Trophoblast cell (in vitro differentiated cells and primary cell): Measurements from ENCODE around the gene RNF183.

Experiments
- DNase-seq, 2 donors: peaks; one replicate each; pipeline ENCODE4 v3.0.0-alpha.2; 2016
- H2AFZ ChIP-seq: 2 replicates; pipeline ENCODE4 v1.6.1; 2013; ENCODE audit warnings: low read length, moderate library complexity, mild to moderate bottlenecking; ENCODE audit not compliant: insufficient read depth, poor library complexity
- H2AK5ac ChIP-seq: 2 replicates; pipeline ENCODE4 v1.6.1; 2013; ENCODE audit warnings: mild to moderate bottlenecking, low read length
- H2BK120ac ChIP-seq: 2 replicates; pipeline ENCODE4 v1.6.1; 2013; ENCODE audit warnings: low read length, mild to moderate bottlenecking, moderate library complexity; ENCODE audit not compliant: insufficient read depth, poor library complexity
- H2BK12ac ChIP-seq: 2 replicates; pipeline ENCODE4 v1.6.1; 2013; ENCODE audit warnings: mild to moderate bottlenecking, low read length, moderate library complexity
- H2BK5ac ChIP-seq: 2 replicates; pipeline ENCODE4 v1.6.1; 2013; ENCODE audit warnings: low read length, low read depth, moderate library complexity, mild to moderate bottlenecking; ENCODE audit not compliant: poor library complexity
- H3K14ac ChIP-seq: 2 replicates; pipeline ENCODE4 v1.6.1; 2013; ENCODE audit warnings: mild to moderate bottlenecking, low read length
- H3K18ac ChIP-seq: 2 replicates; pipeline ENCODE4 v1.6.1; 2013; ENCODE audit warnings: mild to moderate bottlenecking, low read length
- H3K23ac ChIP-seq: 2 replicates; pipeline ENCODE4 v1.6.1; 2013; ENCODE audit warnings: low read length
- H3K27ac ChIP-seq: 2 replicates; pipeline ENCODE4 v1.5.1; 2013; ENCODE audit warnings: low read depth, mild to moderate bottlenecking, inconsistent platforms, low read length, moderate library complexity
- H3K27me3 ChIP-seq: 2 replicates; pipeline ENCODE4 v1.6.1; 2013; ENCODE audit warnings: inconsistent platforms, mild to moderate bottlenecking, low read length, moderate library complexity; ENCODE audit not compliant: insufficient read depth
- H3K36me3 ChIP-seq, 2 experiments: 1 replicate in 1 of 2; 2 replicates in 1 of 2; pipeline ENCODE4 v1.6.1; 2013; ENCODE audit warnings: low read length in 2 of 2, mild to moderate bottlenecking in 2 of 2, moderate library complexity in 1 of 2; ENCODE audit not compliant: insufficient read depth in 2 of 2, control insufficient read depth in 1 of 2
- H3K4ac ChIP-seq: 2 replicates; pipeline ENCODE4 v1.6.1; 2013; ENCODE audit warnings: low read depth, mild to moderate bottlenecking, low read length, moderate library complexity
- H3K4me1 ChIP-seq, 2 experiments: 1 replicate in 1 of 2; 2 replicates in 1 of 2; pipeline ENCODE4 v1.6.1; 2013; ENCODE audit warnings: low read length in 2 of 2, mild to moderate bottlenecking in 2 of 2, moderate library complexity in 1 of 2; ENCODE audit not compliant: insufficient read depth in 2 of 2, control insufficient read depth in 1 of 2
- H3K4me2 ChIP-seq: 2 replicates; pipeline ENCODE4 v1.6.1; 2013; ENCODE audit warnings: inconsistent platforms, mild to moderate bottlenecking, low read length, moderate library complexity
- H3K4me3 ChIP-seq: 2 replicates; pipeline ENCODE4 v1.5.1; 2013; ENCODE audit warnings: mild to moderate bottlenecking, low read depth, low read length, inconsistent platforms
- H3K79me1 ChIP-seq: one replicate; pipeline ENCODE4 v1.6.1; 2013; ENCODE audit warnings: low read length
- H3K79me2 ChIP-seq: 2 replicates; pipeline ENCODE4 v1.6.1; 2013; ENCODE audit warnings: low read length, mild to moderate bottlenecking; ENCODE audit not compliant: control insufficient read depth, insufficient read depth, poor library complexity
- H3K9ac ChIP-seq: 2 replicates; pipeline ENCODE4 v1.6.1; 2013; ENCODE audit warnings: mild to moderate bottlenecking, low read length
- H3K9me3 ChIP-seq: 2 replicates; pipeline ENCODE4 v1.6.1; 2013; ENCODE audit warnings: low read depth, mild to moderate bottlenecking, control low read depth, inconsistent platforms, low read length; ENCODE audit not compliant: insufficient read depth
- H4K12ac ChIP-seq: 2 replicates; pipeline ENCODE4 v1.6.1; 2013; ENCODE audit warnings: low read depth, mild to moderate bottlenecking, low read length, moderate library complexity
- H4K8ac ChIP-seq: 2 replicates; pipeline ENCODE4 v1.6.1; 2013; ENCODE audit warnings: low read depth, mild to moderate bottlenecking, low read length, moderate library complexity
- H4K91ac ChIP-seq: one replicate; pipeline ENCODE4 v1.6.1; 2013; ENCODE audit warnings: low read depth, mild to moderate bottlenecking, low read length, moderate library complexity
- WGBS: extraction: QIAGEN DNeasy Blood & Tissue Kit; methylation state at CpG from one replicate; pipeline ENCODE4 v1.1.7; 2013; ENCODE audit warnings: missing lambda C conversion rate; ENCODE audit not compliant: insufficient read length, insufficient coverage; ENCODE audit errors: extremely low coverage; 5-methylcytosine and 5-hydroxymethylcytosine counted together

RNF183 gene

DNA sequence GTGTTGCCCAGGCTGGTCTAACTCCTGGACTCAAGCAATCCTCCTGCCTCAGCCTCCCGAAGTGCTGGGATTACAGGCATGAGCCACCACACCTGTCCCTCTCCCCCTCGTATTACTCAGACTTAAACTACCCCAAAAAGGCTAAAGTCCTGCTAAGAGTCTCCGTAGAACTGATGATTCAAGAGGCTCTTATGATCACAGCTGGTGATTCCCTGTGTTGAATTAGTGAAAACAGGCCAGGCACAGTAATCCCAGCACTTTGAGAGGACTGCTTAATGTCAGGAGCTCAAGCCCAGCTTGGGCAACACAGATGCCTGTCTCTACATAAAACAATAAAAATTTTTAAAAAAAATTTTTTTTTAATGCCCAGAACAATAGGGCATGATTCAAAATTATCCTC is 37.0 kb downstream of the RNF183 start:
- Histone ChIP-seq H4K91ac (no peak overlapping the region), H3K9ac (no peak overlapping the region), H3K23ac (no peak overlapping the region), H3K18ac (no peak overlapping the region), H2BK5ac (no peak overlapping the region), H3K9me3 (no peaks in the 10 kb centered on the region), H2BK12ac (no peak overlapping the region), H2AFZ (no peak overlapping the region), H3K4me2 (no peak overlapping the region), H4K12ac (no peak overlapping the region), H3K4me1 (peaks cover 0 to 1% of the 10 kb centered on the region in 2 experiments), H3K79me2 (no peaks in the 10 kb centered on the region), H2BK120ac (no peak overlapping the region), H3K79me1 (no peaks in the 10 kb centered on the region), H3K4ac (no peak overlapping the region), H4K8ac (no peak overlapping the region), H3K27ac (no peak overlapping the region), H3K27me3 (no peaks in the 10 kb centered on the region), H3K36me3 (peaks cover 6 to 17% of the 10 kb centered on the region in 2 experiments), H2AK5ac (no peak overlapping the region), H3K14ac (no peak overlapping the region), H3K4me3 (no peak overlapping the region)
- DNase-seq: no peak
- no CpG with 5 or more reads among the region's 3 CpGs for WGBS

DNA sequence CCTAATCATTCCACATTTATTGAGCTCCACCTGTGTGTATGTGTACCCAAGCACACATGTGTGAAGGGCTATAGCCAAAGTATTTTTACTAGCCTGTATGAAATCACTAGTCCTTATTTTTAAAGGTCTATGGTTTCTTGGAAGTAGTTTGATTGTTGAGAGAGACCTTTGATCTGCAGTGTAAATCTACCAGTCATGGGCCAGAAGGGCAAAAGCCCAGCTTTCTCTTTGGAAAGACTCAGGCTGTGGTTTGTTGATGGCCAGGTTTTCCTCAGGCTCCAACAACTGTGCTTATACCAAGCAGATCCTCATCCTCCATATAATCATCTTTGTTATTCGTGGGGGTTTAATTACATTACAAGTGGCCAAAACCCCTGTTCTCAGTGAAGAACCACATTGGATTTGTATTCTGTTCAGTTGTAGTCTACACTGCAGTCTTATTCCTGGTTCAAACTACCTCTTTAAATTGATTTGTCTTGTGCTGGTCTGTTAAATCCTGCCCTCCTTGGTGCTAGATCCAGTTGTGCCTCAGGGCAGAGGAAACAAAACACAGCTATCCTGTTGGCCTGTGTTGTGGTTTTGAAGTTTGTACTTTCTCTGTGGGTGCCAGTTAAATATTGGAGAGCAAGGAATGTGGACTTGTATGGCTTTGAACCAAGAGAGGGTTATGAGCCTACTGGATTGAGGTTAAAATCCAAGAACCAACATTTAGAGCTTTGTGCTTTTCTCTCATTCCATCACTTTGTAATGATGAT is 41.1 kb downstream of the RNF183 start:
- Histone ChIP-seq H3K27ac (no peak overlapping the region), H3K23ac (no peak overlapping the region), H3K4me3 (no peak overlapping the region), H3K79me1 (no peaks in the 10 kb centered on the region), H3K27me3 (no peaks in the 10 kb centered on the region), H2BK12ac (no peak overlapping the region), H4K12ac (no peak overlapping the region), H3K9ac (no peak overlapping the region), H3K4me2 (no peak overlapping the region), H3K4ac (no peak overlapping the region), H3K4me1 (peaks cover 0 to 1% of the 10 kb centered on the region in 2 experiments), H2AK5ac (no peak overlapping the region), H2BK120ac (no peak overlapping the region), H3K79me2 (no peaks in the 10 kb centered on the region), H3K9me3 (no peaks in the 10 kb centered on the region), H3K18ac (no peak overlapping the region), H2AFZ (no peak overlapping the region), H4K91ac (no peak overlapping the region), H4K8ac (no peak overlapping the region), H2BK5ac (no peak overlapping the region), H3K36me3 (peaks cover 8 to 17% of the 10 kb centered on the region in 2 experiments), H3K14ac (no peak overlapping the region)
- no peak for DNase-seq
- WGBS: no CpG with 5 or more reads among the region's 1 CpG

DNA sequence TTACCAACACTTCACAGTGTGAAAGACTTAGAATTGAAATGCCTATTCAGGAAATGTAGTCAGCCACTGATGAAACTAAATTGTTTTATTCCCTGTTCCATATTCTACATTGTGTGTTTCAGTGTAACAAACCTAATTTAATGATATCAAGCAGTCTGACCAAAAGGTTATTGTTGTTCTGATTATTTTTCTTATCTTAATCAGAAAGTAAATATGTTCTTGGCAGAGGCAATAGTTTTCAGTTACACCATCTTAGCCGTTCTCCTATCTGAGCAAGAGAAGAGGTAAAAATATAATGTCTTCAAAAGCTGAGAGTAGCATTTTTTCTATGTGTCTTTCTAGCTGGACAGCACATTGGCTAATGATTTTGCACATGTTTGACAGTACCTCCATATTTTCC is 44.9 kb downstream of the RNF183 start:
- H3K23ac ChIP-seq: no peak overlapping the region
- no CpG with 5 or more reads among the region's 1 CpG for WGBS
- H2BK12ac ChIP-seq: no peak overlapping the region

DNA sequence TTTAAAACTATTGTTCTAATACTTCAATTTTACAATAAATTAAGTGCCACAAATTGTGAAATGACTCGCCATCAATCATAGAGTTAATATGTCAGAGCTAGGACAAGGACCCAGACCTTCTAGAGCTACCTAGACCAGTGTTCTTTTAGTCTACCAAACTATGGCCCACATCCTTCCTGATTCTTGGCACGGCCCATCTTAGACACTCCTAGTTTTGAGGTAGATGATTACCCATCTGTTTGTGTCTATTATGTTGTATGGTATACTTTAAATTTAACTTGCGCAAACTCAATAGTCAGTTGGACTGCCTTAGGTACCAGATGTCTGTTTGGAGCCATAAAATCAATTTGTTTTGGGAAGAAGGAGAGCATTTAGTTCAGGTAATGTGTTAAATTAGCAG is 45.3 kb downstream of the RNF183 start:
- H2BK120ac ChIP-seq: no peak overlapping the region
- H3K4ac ChIP-seq: no peak overlapping the region
- H3K9ac ChIP-seq: no peak overlapping the region
- no peaks in the 10 kb centered on the region for H3K79me2 ChIP-seq
- no peak overlapping the region for H4K91ac ChIP-seq
- no peak overlapping the region for H2AFZ ChIP-seq
- peaks cover 0 to 1% of the 10 kb centered on the region in 2 experiments for H3K4me1 ChIP-seq
- H3K23ac ChIP-seq: no peak overlapping the region
- no peak overlapping the region for H3K4me2 ChIP-seq
- WGBS: no CpG with 5 or more reads among the region's 3 CpGs
- H2AK5ac ChIP-seq: no peak overlapping the region
- no peaks in the 10 kb centered on the region for H3K9me3 ChIP-seq
- H2BK12ac ChIP-seq: no peak overlapping the region
- no peak overlapping the region for H4K12ac ChIP-seq
- no peak overlapping the region for H3K14ac ChIP-seq
- no peak overlapping the region for H4K8ac ChIP-seq
- H3K18ac ChIP-seq: no peak overlapping the region
- H3K79me1 ChIP-seq: no peaks in the 10 kb centered on the region
- DNase-seq: no peak
- peaks cover 12 to 19% of the 10 kb centered on the region in 2 experiments for H3K36me3 ChIP-seq
- H2BK5ac ChIP-seq: no peak overlapping the region
- no peak overlapping the region for H3K4me3 ChIP-seq
- no peak overlapping the region for H3K27ac ChIP-seq
- H3K27me3 ChIP-seq: no peaks in the 10 kb centered on the region

More for the DNA sequence above, 44.9 kb downstream of the RNF183 start:
- Histone ChIP-seq H3K79me2 (no peaks in the 10 kb centered on the region), H3K4me2 (no peak overlapping the region), H4K12ac (no peak overlapping the region), H2AFZ (no peak overlapping the region), H3K4ac (no peak overlapping the region), H3K9ac (no peak overlapping the region), H3K18ac (no peak overlapping the region), H3K9me3 (no peaks in the 10 kb centered on the region), H2BK5ac (no peak overlapping the region), H3K36me3 (peaks cover 13 to 19% of the 10 kb centered on the region in 2 experiments), H3K27ac (no peak overlapping the region), H3K79me1 (no peaks in the 10 kb centered on the region), H3K4me1 (peaks cover 0 to 1% of the 10 kb centered on the region in 2 experiments), H3K14ac (no peak overlapping the region), H3K4me3 (no peak overlapping the region), H2BK120ac (no peak overlapping the region), H3K27me3 (no peaks in the 10 kb centered on the region), H4K91ac (no peak overlapping the region), H2AK5ac (no peak overlapping the region), H4K8ac (no peak overlapping the region)
- DNase-seq: no peak
